WERI-Rb-1 (cell line): ENCODE results near the gene INPP5F.

Source experiments
- DNase-seq: peaks from one replicate; pipeline ENCODE4 v3.0.0-alpha.2; 2020
- H3K27ac ChIP-seq: fragments of 250-450 bp; sonication (Bioruptor Pico); 2 replicates; pipeline ENCODE4 v1.5.1; 2020; ENCODE audit warnings: mild to moderate bottlenecking, moderate library complexity
- H3K27me3 ChIP-seq: fragments of 250-450 bp; sonication (Bioruptor Pico); 2 replicates; pipeline ENCODE4 v1.5.1; 2021; ENCODE audit warnings: mild to moderate bottlenecking, low read depth, moderate library complexity; ENCODE audit not compliant: insufficient read depth, severe bottlenecking
- H3K36me3 ChIP-seq: fragments of 250-450 bp; sonication (Bioruptor Pico); 2 replicates; pipeline ENCODE4 v1.5.1; 2020; ENCODE audit warnings: mild to moderate bottlenecking, moderate library complexity
- H3K4me3 ChIP-seq: 2 replicates; pipeline ENCODE4 v1.5.1; 2011; ENCODE audit warnings: low read depth, mild to moderate bottlenecking, control low read depth, low read length
- H3K9me3 ChIP-seq: fragments of 250-450 bp; sonication (Bioruptor Pico); 2 replicates; pipeline ENCODE4 v1.5.1; 2021; ENCODE audit warnings: mild to moderate bottlenecking, moderate library complexity; ENCODE audit not compliant: severe bottlenecking
- TF ChIP-seq, protein P1 (sequence below): IDR thresholded peaks from 2 replicates; pipeline ENCODE4 v1.5.1; 2011; ENCODE audit warnings: low read depth, mild to moderate bottlenecking, control low read depth, inconsistent platforms, low read length

The INPP5F gene

GRCh38 chr10:119753309-119753708 lies 27.5 kb downstream of the INPP5F start:
- no peaks in the 10 kb centered on the region for H3K9me3 ChIP-seq
- H3K36me3 ChIP-seq, result peaks cover 3% of the 10 kb centered on the region; the same call in 1 of the 2 replicates
- no peak for DNase-seq
- TF ChIP-seq, protein P1, sequence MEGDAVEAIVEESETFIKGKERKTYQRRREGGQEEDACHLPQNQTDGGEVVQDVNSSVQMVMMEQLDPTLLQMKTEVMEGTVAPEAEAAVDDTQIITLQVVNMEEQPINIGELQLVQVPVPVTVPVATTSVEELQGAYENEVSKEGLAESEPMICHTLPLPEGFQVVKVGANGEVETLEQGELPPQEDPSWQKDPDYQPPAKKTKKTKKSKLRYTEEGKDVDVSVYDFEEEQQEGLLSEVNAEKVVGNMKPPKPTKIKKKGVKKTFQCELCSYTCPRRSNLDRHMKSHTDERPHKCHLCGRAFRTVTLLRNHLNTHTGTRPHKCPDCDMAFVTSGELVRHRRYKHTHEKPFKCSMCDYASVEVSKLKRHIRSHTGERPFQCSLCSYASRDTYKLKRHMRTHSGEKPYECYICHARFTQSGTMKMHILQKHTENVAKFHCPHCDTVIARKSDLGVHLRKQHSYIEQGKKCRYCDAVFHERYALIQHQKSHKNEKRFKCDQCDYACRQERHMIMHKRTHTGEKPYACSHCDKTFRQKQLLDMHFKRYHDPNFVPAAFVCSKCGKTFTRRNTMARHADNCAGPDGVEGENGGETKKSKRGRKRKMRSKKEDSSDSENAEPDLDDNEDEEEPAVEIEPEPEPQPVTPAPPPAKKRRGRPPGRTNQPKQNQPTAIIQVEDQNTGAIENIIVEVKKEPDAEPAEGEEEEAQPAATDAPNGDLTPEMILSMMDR, result no peak
- no peaks in the 10 kb centered on the region for H3K27me3 ChIP-seq
- H3K4me3 ChIP-seq, result no peak overlapping the region
- H3K27ac ChIP-seq, result no peak overlapping the region

DNA sequence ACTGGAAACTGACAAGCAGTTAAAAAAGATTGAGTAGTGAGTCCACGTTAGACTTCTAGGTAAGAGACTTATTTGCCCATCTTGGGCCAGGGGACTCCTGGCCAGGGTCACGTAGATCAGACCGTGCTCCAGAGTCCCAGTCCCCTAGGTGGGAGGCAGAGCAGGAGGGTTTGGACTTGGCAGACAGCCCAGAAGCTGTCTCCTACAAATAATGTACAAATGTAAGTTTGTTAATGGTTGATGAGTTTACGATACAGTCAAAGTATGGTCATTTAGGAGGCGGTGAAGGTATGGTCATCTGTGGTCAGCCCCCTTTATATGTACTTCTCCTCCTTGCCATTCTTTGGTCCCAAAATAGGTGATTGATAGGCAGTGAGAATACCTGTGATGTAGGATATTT lies 28.2 kb downstream of the INPP5F start:
- TF ChIP-seq, protein P1, result no peak

DNA sequence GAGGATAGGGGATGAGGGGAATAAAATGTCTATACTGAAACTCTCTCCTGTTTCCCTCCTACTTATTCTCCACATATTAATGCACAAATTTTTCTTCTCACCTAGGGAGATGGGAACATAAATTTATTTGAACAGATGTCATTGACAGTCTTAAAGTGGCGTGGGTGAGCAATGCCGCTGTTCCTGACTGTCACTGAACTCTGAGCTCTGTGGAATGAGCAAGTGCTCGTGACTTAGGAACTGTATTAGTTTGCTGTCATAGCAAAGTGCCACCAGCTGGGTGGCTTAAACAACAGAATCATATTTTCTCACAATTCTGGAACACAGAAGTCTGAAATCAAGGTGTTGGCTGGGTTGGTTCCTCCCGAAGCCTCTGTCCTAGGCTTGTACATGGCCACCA lies 29.1 kb downstream of the INPP5F start:
- H3K27me3 ChIP-seq, result no peaks in the 10 kb centered on the region
- no peak overlapping the region for H3K27ac ChIP-seq
- no peaks in the 10 kb centered on the region for H3K9me3 ChIP-seq
- TF ChIP-seq, protein P1, result no peak
- no peak overlapping the region for H3K4me3 ChIP-seq
- no peak for DNase-seq
- H3K36me3 ChIP-seq, result peaks cover 3% of the 10 kb centered on the region

More for the DNA sequence above, 28.2 kb downstream of the INPP5F start:
- H3K4me3 ChIP-seq, result no peak overlapping the region
- no peaks in the 10 kb centered on the region for H3K9me3 ChIP-seq
- no peak overlapping the region for H3K27ac ChIP-seq
- DNase-seq, result no peak
- H3K27me3 ChIP-seq, result no peaks in the 10 kb centered on the region
- peaks cover 3% of the 10 kb centered on the region; the same call in 1 of the 2 replicates for H3K36me3 ChIP-seq

DNA sequence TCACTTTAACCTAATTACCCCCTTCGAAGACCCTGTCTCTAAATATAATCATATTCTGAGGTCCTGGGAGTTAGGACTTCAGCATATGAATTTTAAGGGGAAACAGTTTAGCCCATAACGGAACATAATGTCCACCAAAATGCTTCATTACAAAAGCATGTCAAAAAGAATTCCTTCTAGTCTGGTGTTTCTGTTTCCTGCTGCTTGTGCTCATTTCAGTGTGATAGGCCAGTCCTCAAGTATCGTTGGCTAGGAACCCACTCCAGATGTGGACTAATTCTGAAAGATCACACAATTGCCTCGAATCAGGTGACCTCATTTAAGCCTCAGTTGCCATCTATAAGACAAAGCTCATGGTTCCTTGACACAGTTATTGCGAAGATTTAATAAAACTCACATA lies 29.6 kb downstream of the INPP5F start:
- DNase-seq, result no peak
- Histone ChIP-seq H3K9me3 (no peaks in the 10 kb centered on the region), H3K27ac (no peak overlapping the region), H3K27me3 (no peaks in the 10 kb centered on the region), H3K4me3 (no peak overlapping the region), H3K36me3 (peaks cover 3% of the 10 kb centered on the region)
- TF ChIP-seq, protein P1, result no peak

GRCh38 chr10:119758448-119759195 lies 32.8 kb downstream of the INPP5F start:
- Histone ChIP-seq H3K27me3 (no peaks in the 10 kb centered on the region), H3K4me3 (no peak overlapping the region), H3K36me3 (no peaks in the 10 kb centered on the region; the same call in none of the 2 replicates), H3K27ac (no peak overlapping the region), H3K9me3 (no peaks in the 10 kb centered on the region)
- no peak for DNase-seq
- TF ChIP-seq, protein P1, result no peak

- no peaks in the 10 kb centered on the region for H3K27me3 ChIP-seq
- H3K36me3 ChIP-seq, result no peaks in the 10 kb centered on the region; the same call in none of the 2 replicates
- TF ChIP-seq, protein P1, result no peak
- H3K4me3 ChIP-seq, result no peak overlapping the region
- H3K27ac ChIP-seq, result no peak overlapping the region
- no peaks in the 10 kb centered on the region for H3K9me3 ChIP-seq
- no peak for DNase-seq
Observed at GRCh38 chr10:119759832-119760231, 34.0 kb downstream of the INPP5F start.
